H1 (cell line): ENCODE data around the gene MEIS2. TPM values are rescaled to one million over a fixed set of nuclear protein-coding genes. Genes with fewer than 3 reads are reported as not detected.

Experiments used
- CTCF ChIA-PET: fragments of 300-600 bp; sonication (Branson Sonifier 250); formaldehyde crosslinking; loops from one replicate; lab custom pipeline; 2021; ENCODE audit not compliant: partially characterized antibody; lab: Charles Lee
- POLR2A ChIA-PET: fragments of 300-600 bp; sonication (Branson Sonifier 250); formaldehyde crosslinking; loops from one replicate; lab custom pipeline; 2021; ENCODE audit warnings: inconsistent platforms; ENCODE audit not compliant: partially characterized antibody; lab: Charles Lee
- DNase-seq, 2 experiments: peaks; one replicate each; pipeline versions ENCODE4 v3.0.0 to v3.0.0-alpha.2; 2010 to 2022; ENCODE audit warnings: low spot score in 2 of 2, low read depth in 1 of 2, mixed read lengths in 1 of 2
- FAIRE-seq: peaks from 2 replicates; lab custom pipeline; 2011; peaks lifted over from hg19 to GRCh38; lab: Jason Lieb, UNC
- H2AFZ ChIP-seq: 2 replicates; pipeline ENCODE4 v1.8.1; 2012; ENCODE audit warnings: low read length, inconsistent platforms
- H2AK5ac ChIP-seq: 2 replicates; pipeline ENCODE4 v1.6.1; 2013; ENCODE audit warnings: low read depth, low read length
- H2BK120ac ChIP-seq: replicated peaks from 2 replicates; pipeline ENCODE3; 2013; ENCODE audit warnings: low read depth, low read length, inconsistent platforms
- H2BK12ac ChIP-seq: 2 replicates; pipeline ENCODE4 v1.6.1; 2013; ENCODE audit warnings: low read depth, low read length
- H2BK15ac ChIP-seq: 2 replicates; pipeline ENCODE4 v1.6.1; 2013; ENCODE audit warnings: low read length
- H2BK20ac ChIP-seq: 2 replicates; pipeline ENCODE4 v1.6.1; 2013; ENCODE audit warnings: low read length
- H2BK5ac ChIP-seq: 2 replicates; pipeline ENCODE4 v1.6.1; 2013; ENCODE audit warnings: low read depth, low read length
- H3K14ac ChIP-seq: 2 replicates; pipeline ENCODE4 v1.6.1; 2013; ENCODE audit warnings: inconsistent platforms; ENCODE audit not compliant: insufficient read length
- H3K18ac ChIP-seq: 2 replicates; pipeline ENCODE4 v1.6.1; 2013; ENCODE audit warnings: low read length; ENCODE audit errors: extremely low read depth
- H3K23ac ChIP-seq: 2 replicates; pipeline ENCODE4 v1.6.1; 2013; ENCODE audit warnings: inconsistent platforms; ENCODE audit not compliant: insufficient read length
- H3K23me2 ChIP-seq: 2 replicates; pipeline ENCODE4 v1.6.1; 2013; ENCODE audit warnings: low read depth, low read length
- H3K27ac ChIP-seq: 2 replicates; pipeline ENCODE4 v1.6.1; 2011; ENCODE audit warnings: low read depth, low read length, inconsistent platforms
- H3K27me3 ChIP-seq, 4 experiments: replicated peaks in 1 of 4; 1 replicate in 1 of 4; 2 replicates in 3 of 4; pipeline versions ENCODE4 v1.6.1 to v1.8.1; 2011 to 2013; ENCODE audit warnings: low read length in 3 of 4, mild to moderate bottlenecking in 3 of 4, inconsistent platforms in 2 of 4, mixed read lengths in 2 of 4, moderate library complexity in 1 of 4; ENCODE audit not compliant: control insufficient read depth in 3 of 4, insufficient read depth in 3 of 4; ENCODE audit errors: extremely low read depth in 1 of 4
- H3K36me3 ChIP-seq, 4 experiments: 2 replicates each; pipeline versions ENCODE4 v1.6.1 to v1.8.1; 2011 to 2013; ENCODE audit warnings: mild to moderate bottlenecking in 4 of 4, low read length in 3 of 4, moderate library complexity in 2 of 4, control low read depth in 1 of 4, inconsistent platforms in 1 of 4; ENCODE audit not compliant: insufficient read depth in 4 of 4, control insufficient read depth in 2 of 4
- H3K4ac ChIP-seq: replicated peaks from 2 replicates; pipeline ENCODE3; 2013; ENCODE audit warnings: low read length, low read depth, mixed read lengths, inconsistent platforms; ENCODE audit not compliant: insufficient read length
- H3K4me1 ChIP-seq, 4 experiments: replicated peaks in 1 of 4; 1 replicate in 1 of 4; 2 replicates in 3 of 4; pipeline versions ENCODE4 v1.6.1 to v1.8.1; 2011 to 2013; ENCODE audit warnings: low read length in 3 of 4, inconsistent platforms in 2 of 4, mixed read lengths in 1 of 4; ENCODE audit not compliant: insufficient read depth in 4 of 4, control insufficient read depth in 3 of 4
- H3K4me2 ChIP-seq, 2 experiments: 2 replicates each; pipeline versions ENCODE4 v1.6.1 to v1.8.1; 2011 to 2013; ENCODE audit warnings: low read depth in 2 of 2, low read length in 2 of 2, control low read depth in 1 of 2, inconsistent platforms in 1 of 2, mild to moderate bottlenecking in 1 of 2; ENCODE audit not compliant: insufficient read depth in 1 of 2
- H3K4me3 ChIP-seq, 4 experiments: fragments of 200-600, 300-600 bp in 1 of 4; sonication (generic), shearing (Covaris generic), sonication (Bioruptor Twin) in 1 of 4; 2 replicates each; pipeline versions ENCODE4 v1.5.1 to v1.8.1; 2011 to 2016; ENCODE audit warnings: low read length in 4 of 4, low read depth in 3 of 4, control low read depth in 2 of 4, inconsistent platforms in 2 of 4, mild to moderate bottlenecking in 2 of 4, mixed read lengths in 1 of 4, moderate library complexity in 1 of 4; ENCODE audit not compliant: insufficient read depth in 2 of 4; ENCODE audit errors: extremely low read depth in 1 of 4
- H3K56ac ChIP-seq: replicated peaks from 2 replicates; pipeline ENCODE3; 2013; ENCODE audit warnings: low read depth, mild to moderate bottlenecking, mixed read lengths, low read length, inconsistent platforms; ENCODE audit not compliant: insufficient read length
- H3K79me1 ChIP-seq: 2 replicates; pipeline ENCODE4 v1.6.1; 2013; ENCODE audit warnings: low read depth, low read length, control low read depth
- H3K79me2 ChIP-seq, 2 experiments: 2 replicates each; pipeline versions ENCODE4 v1.6.1 to v1.8.1; 2012 to 2013; ENCODE audit warnings: low read length in 2 of 2, mild to moderate bottlenecking in 2 of 2, inconsistent platforms in 1 of 2; ENCODE audit not compliant: insufficient read depth in 2 of 2, control insufficient read depth in 1 of 2
- H3K9ac ChIP-seq, 4 experiments: replicated peaks in 1 of 4; 1 replicate in 1 of 4; 2 replicates in 3 of 4; pipeline versions ENCODE4 v1.6.1 to v1.8.1; 2011 to 2013; ENCODE audit warnings: low read depth in 3 of 4, low read length in 3 of 4, control low read depth in 2 of 4, mild to moderate bottlenecking in 2 of 4, moderate library complexity in 2 of 4, inconsistent platforms in 1 of 4; ENCODE audit errors: extremely low read depth in 1 of 4
- H3K9me3 ChIP-seq, 2 experiments: 2 replicates each; pipeline versions ENCODE4 v1.6.1 to v1.8.1; 2012 to 2013; ENCODE audit warnings: mild to moderate bottlenecking in 2 of 2, moderate library complexity in 2 of 2, control low read depth in 1 of 2, inconsistent platforms in 1 of 2, low read depth in 1 of 2, low read length in 1 of 2, mixed read lengths in 1 of 2; ENCODE audit not compliant: insufficient read depth in 2 of 2
- H4K20me1 ChIP-seq, 2 experiments: replicated peaks in 1 of 2; 2 replicates each; pipeline versions ENCODE3 to v1.8.1; 2011 to 2013; ENCODE audit warnings: inconsistent platforms in 2 of 2, low read length in 2 of 2, mild to moderate bottlenecking in 1 of 2; ENCODE audit not compliant: insufficient read depth in 2 of 2, control insufficient read depth in 1 of 2
- H4K5ac ChIP-seq: 2 replicates; pipeline ENCODE4 v1.6.1; 2013; ENCODE audit warnings: low read length, low read depth, mixed read lengths, inconsistent platforms; ENCODE audit not compliant: insufficient read length
- H4K8ac ChIP-seq: 2 replicates; pipeline ENCODE4 v1.8.0; 2013; ENCODE audit warnings: mild to moderate bottlenecking, moderate library complexity, low read length, inconsistent platforms; ENCODE audit not compliant: insufficient read depth; ENCODE audit errors: extremely low read depth
- H4K91ac ChIP-seq: replicated peaks from 2 replicates; pipeline ENCODE3; 2013; ENCODE audit warnings: low read length, mixed read lengths, inconsistent platforms; ENCODE audit not compliant: insufficient read length
- ASH2L ChIP-seq: fragments of 200-600, 300-600 bp; sonication (generic); IDR thresholded peaks from one replicate; pipeline ENCODE4 v1.7.1; 2017; ENCODE audit warnings: low read length
- BACH1 ChIP-seq: IDR thresholded peaks from 2 replicates; pipeline ENCODE4 v1.6.1; 2012; ENCODE audit warnings: low read length, improper control_type of control experiment
- RFX5 ChIP-seq: IDR thresholded peaks from 2 replicates; pipeline ENCODE4 v1.6.1; 2011; ENCODE audit warnings: low read depth, low read length, improper control_type of control experiment, borderline replicate concordance
- TAF1 ChIP-seq: IDR thresholded peaks from 2 replicates; pipeline ENCODE4 v1.6.1; 2011; ENCODE audit warnings: mild to moderate bottlenecking, low read depth, low read length
- polyA plus RNA-seq, 7 experiments: library from polyadenylated mRNA; depleted of rRNA in 3 of 7; stranded (reverse) in 5 of 7; unstranded in 2 of 7; fragments of >200 nt in 5 of 7; fragments of 200-250 nt in 2 of 7; gene quantifications; 1 replicate in 5 of 7; 2 replicates in 1 of 7; 4 replicates in 1 of 7; pipeline versions ENCODE4 v1.2.1 to v1.2.3, GENCODE V29; 2011 to 2013; ENCODE audit warnings: missing spikeins in 2 of 7, mixed read lengths in 2 of 7
- total RNA-seq: library from RNA; stranded (reverse); fragmentation: NEBNext Ultra II Directional; extraction: Animal tissue kit (Norgen Biotek cat#: 25700); gene quantifications from 2 replicates; pipeline ENCODE4 v1.2.1, GENCODE V29; 2021

The MEIS2 gene
- total and polyA plus RNA-seq, 2 of the 8 experiments (the other 6 are each of a cell fraction or from before 2014, with no cell fraction given), result 0.22 to 1.2 TPM

DNA sequence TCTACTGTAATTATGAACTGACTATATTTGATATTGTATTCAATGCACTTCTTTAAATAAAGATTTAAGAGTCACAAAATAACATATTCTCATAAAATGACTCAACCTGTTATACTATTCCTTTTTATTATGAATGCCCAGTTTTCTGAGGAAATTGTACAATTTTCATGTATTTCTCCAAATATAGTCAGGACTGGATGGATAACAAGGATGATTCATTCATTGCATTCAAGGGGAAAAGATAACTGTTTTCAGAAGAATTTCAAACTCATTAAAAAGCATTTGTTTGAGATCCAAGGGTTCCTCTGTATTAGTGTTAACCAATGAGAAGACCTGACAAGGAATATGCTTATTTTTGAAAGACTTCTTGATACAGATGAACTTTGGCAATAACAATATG lies 163.7 kb downstream of the MEIS2 start:
- Histone ChIP-seq H3K79me2 (no peaks in the 10 kb centered on the region), H3K36me3 (no peaks in the 10 kb centered on the region), H2AK5ac (no peak overlapping the region), H2BK15ac (no peak overlapping the region), H4K20me1 (no peaks in the 10 kb centered on the region), H2BK20ac (no peak overlapping the region), H3K27ac (no peak overlapping the region), H3K4me3 (no peak overlapping the region), H3K56ac (no peak overlapping the region), H3K23me2 (no peaks in the 10 kb centered on the region), H3K9me3 (no peaks in the 10 kb centered on the region), H2BK120ac (no peak overlapping the region), H2BK5ac (no peak overlapping the region), H3K18ac (no peak overlapping the region), H3K27me3 (no peaks in the 10 kb centered on the region), H3K9ac (no peak overlapping the region), H3K4me2 (no peak overlapping the region), H4K8ac (no peak overlapping the region), H4K5ac (no peak overlapping the region), H3K79me1 (no peaks in the 10 kb centered on the region), H3K14ac (no peak overlapping the region), H2BK12ac (no peak overlapping the region), H4K91ac (no peak overlapping the region), H3K23ac (no peak overlapping the region), H3K4ac (no peak overlapping the region), H3K4me1 (peaks cover 0 to 2% (median 0%) of the 10 kb centered on the region in 4 experiments; a peak in 1 of 7 replicates), H2AFZ (no peak overlapping the region)
- FAIRE-seq, result no peak
- ChIA-PET POLR2A (no interaction called here), CTCF (no interaction called here)
- TF ChIP-seq ASH2L (no peak), BACH1 (no peak), TAF1 (no peak), RFX5 (no peak)
- DNase-seq, result no peak
